PC-9 (cell line): Measurements from ENCODE around the gene UBA7.

Source experiments
- EZH2 ChIP-seq: fragments of 200-600 bp; sonication (generic); IDR thresholded peaks from 2 replicates; pipeline ENCODE4 v1.8.0; 2017; ENCODE audit warnings: antibody characterized with exemption, low read depth
- TF ChIP-seq, protein P1 (sequence below): fragments of 200-600 bp; sonication (generic); conservative IDR thresholded peaks from 2 replicates; pipeline ENCODE4 v1.6.1; 2017; ENCODE audit warnings: mixed run types, antibody characterized with exemption, mild to moderate bottlenecking, moderate library complexity

DNA sequence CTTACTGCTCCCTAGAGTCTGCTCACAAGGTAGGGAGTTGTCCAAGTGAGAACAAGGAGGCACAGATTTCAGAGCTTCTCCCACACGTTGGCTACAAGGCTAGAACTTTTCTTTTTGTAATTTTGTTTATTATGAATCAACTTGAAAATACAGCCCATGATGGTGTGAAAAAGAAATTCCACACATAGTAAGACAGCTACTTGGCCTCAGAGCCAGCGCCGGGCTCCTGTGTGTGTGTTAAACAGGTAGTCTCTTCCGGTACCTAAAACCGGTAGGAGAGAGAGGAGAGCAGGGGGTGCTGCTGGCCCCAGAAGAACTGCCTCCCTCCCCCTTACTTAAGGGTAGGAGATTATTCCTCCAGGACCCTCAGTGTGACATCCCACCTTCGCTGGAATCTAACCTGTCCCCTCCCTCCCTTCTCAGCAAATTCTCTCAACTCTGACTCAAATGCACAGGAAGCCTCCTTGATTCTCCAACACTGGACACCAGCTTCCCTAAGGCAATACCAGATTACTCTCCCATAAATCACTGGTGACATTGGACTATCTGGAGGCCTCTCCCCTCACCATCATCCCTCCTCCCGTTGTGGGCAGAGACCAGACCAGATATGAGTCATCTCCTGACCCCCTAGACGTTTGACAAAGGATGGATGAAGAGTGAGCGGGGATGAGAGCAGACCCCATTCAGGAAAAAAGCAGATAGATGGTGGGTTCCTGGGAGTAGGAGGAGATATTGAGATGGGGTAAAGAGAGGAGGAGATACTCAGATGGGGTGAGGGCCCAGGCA, 22.9 kb downstream of the UBA7 start:
- TF ChIP-seq, protein P1, sequence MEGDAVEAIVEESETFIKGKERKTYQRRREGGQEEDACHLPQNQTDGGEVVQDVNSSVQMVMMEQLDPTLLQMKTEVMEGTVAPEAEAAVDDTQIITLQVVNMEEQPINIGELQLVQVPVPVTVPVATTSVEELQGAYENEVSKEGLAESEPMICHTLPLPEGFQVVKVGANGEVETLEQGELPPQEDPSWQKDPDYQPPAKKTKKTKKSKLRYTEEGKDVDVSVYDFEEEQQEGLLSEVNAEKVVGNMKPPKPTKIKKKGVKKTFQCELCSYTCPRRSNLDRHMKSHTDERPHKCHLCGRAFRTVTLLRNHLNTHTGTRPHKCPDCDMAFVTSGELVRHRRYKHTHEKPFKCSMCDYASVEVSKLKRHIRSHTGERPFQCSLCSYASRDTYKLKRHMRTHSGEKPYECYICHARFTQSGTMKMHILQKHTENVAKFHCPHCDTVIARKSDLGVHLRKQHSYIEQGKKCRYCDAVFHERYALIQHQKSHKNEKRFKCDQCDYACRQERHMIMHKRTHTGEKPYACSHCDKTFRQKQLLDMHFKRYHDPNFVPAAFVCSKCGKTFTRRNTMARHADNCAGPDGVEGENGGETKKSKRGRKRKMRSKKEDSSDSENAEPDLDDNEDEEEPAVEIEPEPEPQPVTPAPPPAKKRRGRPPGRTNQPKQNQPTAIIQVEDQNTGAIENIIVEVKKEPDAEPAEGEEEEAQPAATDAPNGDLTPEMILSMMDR: no peak
- TF ChIP-seq EZH2: no peak
